Hematopoietic multipotent progenitor cell treated with erythropoietin and hydrocortisone succinate and interleukin-3 and kit ligand, for 8 days (in vitro differentiated cells): ENCODE results near the gene ABLIM2.
"Not testable (repeated sequence)": the region's sequence is repeated elsewhere in the genome, so short reads cannot be mapped to it uniquely, and the experiment has no call there.

Experiments
- DNase-seq: peaks from one replicate; pipeline ENCODE4 v3.0.0-alpha.2; 2015

The ABLIM2 gene

DNA sequence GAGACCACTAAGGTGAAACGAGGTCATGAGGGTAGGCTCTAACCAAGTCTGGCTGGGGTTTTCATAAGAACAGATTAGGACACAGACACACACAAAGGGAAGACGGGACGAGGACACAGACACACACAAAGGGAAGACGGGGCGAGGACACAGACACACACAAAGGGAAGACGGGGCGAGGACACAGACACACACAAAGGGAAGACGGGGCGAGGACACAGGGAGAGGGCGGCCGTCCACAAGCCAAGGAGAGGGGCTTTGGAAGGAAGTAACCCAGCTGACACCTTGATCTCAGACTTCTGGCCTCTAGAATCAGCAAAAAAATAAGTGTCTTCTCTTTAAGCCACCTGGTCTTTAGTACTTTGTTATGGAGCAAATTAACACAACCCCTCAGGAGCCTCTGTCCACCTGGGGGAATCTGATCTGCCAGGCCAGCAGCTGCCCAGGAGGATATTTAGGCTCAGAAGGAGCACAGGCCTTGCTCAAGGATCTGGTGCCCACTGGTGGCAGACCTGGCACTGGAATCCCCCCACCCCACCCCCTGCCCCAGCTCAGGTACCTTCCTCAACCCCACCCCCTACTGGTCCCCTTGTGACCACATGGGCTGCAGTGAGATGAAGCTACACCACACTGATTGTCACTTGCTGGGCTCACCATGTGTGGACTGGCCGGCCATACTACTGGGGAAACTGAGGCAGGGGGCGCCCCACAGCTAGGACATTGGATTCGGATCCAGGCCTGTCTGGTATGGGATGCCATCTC lies 2.8 kb downstream of the ABLIM2 start:
- no peak for DNase-seq

DNA sequence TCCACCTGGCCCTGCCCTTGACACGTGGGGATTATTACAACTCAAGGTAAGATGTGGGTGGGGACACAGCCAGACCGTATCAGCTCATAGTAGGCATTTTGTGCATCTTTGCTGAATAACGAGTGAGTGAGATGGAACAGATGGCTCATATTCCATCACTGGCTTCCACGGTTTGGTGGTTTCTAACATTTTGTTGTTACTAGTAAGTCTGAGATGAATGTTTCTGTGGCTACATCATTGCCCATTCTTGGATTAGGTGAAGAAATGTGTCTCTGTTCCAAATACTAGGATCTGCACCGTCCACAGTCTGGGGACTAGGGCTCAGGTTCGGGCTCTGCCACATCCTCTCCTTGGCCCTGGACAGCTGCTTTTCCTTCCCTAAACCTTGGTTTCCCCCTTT lies 3.6 kb downstream of the ABLIM2 start:
- DNase-seq = no peak

DNA sequence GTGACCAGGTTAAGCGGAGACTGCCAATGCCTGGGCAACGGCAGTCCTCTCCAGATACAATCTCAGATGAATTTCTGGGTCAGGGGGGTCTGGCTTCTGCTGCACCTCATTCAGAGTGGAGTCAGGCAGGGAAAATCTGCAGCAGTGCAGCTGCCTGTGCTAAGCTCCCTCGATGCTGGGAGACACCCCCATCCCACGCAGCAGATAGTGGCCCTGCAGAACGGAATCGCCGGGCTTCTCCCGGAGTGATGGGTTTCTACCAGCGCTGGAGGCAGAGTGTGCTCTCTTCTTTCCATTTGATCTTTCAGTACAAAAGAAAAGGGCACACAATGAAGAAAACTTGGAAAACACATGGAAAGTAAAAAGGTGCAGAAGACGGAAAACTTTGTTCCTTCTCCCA lies 5.2 kb downstream of the ABLIM2 start:
- no peak for DNase-seq

DNA sequence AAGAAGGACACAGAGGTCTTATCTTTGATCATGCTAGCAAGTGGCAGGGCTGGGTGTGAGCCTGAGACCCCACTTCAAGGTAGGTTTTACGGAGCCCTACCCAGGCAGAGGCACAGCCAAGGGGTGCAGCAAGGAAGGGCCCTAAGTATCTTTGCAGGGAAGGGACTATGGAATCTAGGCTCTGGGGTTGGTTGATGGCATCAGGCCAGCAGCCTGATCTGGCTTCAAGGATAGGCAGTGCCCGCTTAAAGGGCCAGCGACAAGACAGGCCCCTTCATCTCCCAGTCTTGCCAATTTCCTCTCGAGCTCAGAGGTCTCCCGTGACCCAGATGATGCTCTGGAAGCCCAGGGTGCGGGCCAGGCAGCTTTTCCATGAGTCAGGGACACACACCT lies 5.8 kb downstream of the ABLIM2 start:
- DNase-seq = no peak

GRCh38 chr4:8152090-8152864 lies 6.3 kb downstream of the ABLIM2 start:
- DNase-seq = no peak

DNA sequence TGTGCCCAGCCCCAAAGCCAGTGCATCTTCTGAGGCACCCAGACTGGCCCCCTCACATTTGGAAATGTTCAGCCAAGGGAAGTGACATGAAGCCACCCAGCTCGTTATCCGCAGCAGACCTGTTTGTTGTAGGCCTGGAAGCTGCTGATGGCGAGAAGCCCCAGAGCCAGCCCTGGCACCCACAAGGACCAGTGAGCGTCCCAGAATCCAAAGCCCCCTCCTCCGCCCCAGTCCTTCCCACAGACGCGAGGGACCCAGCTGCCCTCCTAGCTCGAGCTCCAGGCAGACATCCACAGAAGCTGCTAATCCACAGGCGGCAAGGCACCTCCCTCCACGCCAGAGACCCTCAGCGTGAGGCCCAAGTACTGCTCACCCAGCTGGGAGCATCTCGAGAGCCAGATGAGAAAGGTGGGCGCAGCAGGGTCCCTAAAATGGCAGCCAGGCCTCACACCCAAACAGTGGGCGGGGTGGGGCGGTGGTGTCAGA lies 7.4 kb downstream of the ABLIM2 start:
- no peak for DNase-seq

DNA sequence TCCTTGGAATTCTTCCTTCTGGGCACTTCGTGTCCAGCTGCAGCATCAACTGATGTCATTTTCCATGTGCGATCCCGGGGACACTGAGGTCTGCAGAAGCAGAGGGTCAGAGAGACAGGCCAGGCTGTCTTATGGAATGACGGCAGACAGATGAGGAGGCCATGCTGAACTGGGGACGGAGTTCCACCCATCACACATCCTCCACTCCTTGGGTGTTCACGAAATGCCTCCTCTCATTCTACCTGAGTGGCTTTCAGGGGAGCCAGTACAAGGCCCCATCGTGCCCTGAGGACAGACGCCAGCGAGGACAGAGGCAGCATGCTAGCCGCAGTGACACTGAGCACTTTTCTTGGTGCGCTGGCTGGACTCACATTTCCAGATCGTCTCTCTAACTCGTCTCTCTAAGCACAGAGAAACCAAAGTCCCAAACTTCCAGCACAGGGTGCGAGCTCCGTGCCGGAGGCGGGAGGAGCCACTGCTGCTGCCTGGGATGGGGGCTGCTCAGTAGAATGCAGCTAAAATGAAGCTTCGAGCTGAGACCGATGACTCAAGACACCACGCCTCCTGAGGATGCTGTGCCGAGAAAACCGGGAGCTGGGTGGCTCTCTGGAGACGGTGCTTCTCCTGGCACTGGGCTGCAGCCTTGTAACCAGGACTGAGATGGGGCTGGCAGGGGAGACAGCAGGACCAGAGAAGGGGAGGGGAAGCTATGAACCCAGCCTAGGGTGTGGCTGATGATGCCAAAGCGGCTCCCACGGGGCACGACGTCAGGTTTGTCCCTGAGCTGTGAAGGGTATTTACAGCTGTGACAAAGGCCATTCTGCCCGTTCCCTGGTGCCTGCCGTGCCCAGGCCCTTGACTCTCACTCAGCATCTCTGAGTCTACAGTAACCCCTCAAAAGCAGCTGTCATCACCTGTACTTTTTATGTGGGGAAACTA lies 8.2 kb downstream of the ABLIM2 start:
- no peak for DNase-seq

DNA sequence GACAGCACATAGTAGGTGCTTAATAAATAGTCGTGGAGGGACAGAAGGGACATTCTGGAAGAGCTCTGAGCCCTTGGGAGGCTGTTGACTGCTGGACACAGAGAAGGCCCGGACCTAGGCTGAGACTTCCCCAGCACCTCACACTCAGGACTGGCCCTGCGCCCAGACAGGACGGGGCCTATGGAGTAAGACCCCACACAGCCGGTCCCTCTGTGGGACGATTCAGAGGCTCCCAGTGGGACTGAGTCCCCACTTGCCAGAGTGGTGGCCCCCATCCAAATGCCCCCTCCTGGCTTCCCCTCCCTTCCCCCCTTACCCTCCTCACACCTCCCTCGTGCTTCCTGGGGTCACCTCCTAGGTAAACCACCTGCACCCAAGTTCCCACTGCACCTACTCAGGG lies 8.9 kb downstream of the ABLIM2 start:
- DNase-seq = no peak

- DNase-seq = no peak
These were observed 9.7 kb downstream of the ABLIM2 start for GRCh38 chr4:8148785-8149435.

DNA sequence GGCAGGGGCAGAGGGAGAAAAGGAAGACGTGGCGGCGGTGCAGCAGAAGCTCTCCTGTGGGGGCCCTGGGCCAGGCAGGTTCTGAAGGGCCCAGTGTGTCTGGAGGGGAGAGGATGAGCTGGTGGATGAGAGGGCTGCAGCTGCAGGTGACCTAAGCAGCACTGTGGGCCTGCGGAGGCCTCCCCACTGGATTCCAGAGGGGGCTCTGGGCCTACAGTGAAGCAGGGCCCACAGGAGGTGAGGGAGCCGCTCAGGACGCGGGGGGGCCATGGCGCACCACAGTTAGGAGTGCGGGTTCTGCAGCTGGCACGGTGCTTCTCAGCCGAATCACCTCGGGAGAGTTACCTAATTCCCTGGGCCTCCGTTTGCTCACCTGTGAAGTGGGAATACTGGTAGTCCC lies 10.5 kb downstream of the ABLIM2 start:
- DNase-seq = no peak

- DNase-seq = no peak
These were observed 11.2 kb downstream of the ABLIM2 start for GRCh38 chr4:8147231-8147970.

DNA sequence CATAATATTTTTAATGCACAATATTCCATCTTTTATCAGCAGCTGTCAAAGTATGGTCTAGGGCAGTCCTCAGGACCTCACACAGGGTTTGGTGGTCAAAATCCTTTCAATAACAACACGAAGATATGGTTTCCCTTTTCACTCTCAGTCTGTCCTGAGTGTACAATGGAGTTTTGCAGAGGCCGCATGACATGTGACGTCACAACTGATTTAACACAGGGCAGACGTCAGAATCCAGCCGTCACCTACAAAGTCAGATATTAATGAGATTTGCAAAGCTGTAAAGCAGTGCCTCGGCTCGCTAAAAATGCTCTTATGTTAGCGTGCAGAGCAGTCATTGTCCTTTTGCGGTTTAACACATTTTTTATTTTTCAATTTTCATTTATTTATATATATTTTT lies 12.5 kb downstream of the ABLIM2 start:
- DNase-seq = no peak

DNA sequence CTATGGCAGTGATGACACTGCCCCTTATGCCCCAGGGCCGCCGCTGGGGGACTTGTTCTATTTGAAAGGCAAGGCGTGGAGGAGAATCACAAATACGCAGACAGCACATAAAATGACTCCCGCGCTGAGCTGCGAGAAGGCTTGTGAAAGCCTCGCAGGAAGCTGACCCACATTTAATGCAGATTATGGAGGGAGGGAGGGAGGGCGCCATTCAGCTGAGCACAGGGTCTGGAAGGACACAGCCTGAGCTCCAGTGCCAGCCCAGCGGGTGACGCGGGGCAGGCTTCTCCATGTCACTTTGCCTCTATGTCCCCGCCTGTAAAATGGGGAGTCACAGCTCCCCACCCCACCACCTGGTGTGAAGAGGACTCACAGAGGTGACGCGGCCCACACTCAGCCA lies 14.3 kb downstream of the ABLIM2 start:
- DNase-seq = no peak

- no peak for DNase-seq
These were observed 15.0 kb downstream of the ABLIM2 start for GRCh38 chr4:8143392-8144140.

DNA sequence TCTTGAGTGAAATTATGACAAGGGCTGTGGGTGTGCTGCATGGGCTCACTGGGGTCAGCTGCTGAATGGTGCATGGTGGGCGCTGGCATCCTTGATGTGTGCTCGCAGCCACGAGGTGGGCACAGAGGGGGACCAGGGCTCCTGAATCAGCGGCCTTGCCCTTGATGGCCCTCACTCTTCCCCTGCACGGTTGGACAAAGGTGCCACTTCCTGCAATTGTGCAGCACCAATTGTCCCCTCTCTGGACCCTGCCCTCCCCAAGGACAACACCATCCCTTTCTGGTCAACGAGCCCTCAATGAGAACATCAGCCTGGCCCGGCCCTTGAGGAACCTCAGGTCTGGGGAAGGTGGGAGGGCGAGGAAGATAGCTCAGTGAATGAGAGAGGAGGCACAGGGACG lies 16.1 kb downstream of the ABLIM2 start:
- no peak for DNase-seq

DNA sequence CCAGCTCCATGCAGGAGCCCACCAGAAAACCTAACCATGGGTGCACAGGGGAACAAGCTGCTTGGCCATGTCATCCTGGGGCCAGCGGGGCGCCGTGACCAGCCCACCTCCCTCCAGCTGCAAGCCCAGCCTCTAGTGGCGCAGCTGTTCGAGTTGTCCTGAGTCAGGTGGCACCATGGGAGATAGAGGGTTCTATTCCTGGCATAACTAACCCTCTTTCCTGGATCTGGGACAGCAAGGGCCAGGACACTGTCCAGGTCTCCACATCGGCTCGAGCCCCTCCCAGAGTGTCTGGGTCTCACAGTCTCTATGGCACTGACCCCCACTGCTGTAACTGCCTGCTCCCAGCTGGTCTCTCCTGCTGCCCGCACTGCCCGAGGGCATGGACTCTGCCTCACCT lies 16.7 kb downstream of the ABLIM2 start:
- DNase-seq = no peak

DNA sequence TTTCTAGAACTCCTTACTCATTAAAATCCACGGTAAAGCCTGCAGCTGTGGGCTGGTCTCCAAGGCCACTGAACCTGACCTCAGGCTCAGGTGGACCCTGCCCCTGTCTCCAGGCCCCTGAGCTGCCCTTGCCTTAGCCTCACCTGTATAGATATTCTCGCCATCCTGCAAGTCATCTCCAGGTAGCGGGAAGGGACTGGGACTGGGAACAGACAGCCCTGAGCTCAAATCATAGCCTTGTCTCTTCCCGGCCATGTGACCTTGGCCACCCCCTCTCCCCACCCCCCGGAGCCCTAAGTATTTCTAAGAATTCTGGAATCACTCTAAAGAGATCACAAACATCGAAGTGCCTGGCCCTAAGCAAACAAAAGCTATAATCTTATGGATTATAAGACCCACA lies 17.7 kb downstream of the ABLIM2 start:
- no peak for DNase-seq

GRCh38 chr4:8139726-8140125 lies 18.9 kb downstream of the ABLIM2 start:
- DNase-seq = not testable (repeated sequence)

DNA sequence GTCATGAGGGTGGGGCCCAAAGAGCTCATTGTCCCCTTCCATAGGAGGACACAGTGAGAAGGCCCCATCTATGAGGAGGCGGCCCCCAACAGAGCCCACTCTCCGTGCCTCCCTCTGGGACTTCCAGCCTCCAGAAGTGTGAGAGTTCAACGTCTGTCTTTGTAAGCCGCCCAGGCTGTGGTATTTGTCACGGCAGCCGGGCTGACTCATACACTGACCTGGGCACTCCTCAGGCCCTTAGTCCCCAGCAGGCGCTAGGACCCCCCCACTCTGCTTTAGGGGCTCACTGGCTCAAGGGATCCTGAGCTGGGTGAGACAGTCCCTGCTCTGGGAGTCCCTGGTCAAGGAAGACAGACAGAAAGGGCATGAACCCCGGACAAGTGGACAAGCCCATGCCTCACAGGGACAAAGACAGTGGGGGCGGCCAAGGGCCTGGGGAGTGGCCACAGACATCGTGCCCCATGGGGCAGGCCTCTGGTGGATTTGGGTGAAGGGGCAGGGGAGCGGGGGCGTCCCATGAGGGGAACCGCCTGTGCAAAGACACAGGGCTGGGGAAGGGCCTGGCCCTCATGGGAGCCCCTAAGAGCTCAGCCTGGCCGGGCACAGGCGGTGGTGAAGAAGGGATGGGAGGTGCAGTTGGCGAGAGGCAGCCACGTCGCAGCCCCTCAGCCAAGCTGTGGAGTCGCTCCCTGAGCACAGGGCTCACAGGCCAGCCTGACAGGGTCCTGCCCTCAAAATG lies 21.5 kb downstream of the ABLIM2 start:
- no peak for DNase-seq

DNA sequence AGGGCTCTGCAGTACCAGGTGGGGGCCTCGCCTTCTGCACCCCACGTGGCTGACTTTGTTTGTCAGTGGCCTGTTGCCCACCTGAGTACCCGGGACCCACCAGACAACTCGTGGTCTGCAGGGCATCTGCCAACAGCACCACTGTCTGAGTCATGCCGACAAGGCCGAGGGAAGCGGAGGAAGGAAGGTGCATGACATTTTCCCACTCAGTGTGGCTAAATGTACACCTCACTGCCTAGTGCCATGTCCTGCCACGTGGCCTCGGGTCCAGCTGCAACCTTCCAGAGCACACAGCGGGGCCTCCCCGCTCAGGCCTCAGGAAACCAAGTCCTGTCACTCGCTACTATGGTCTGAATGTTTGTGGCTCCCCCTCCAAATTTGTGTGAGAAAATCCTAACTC lies 22.1 kb downstream of the ABLIM2 start:
- no peak for DNase-seq

- no peak for DNase-seq
These were observed 22.9 kb downstream of the ABLIM2 start for GRCh38 chr4:8135666-8136065.
